ENCODE measurements around the gene FLT3. TPM values are rescaled to one million over a fixed set of nuclear protein-coding genes. Genes with fewer than 3 reads are reported as not detected.

FLT3 gene
- total and polyA plus RNA-seq, 2 experiments from 2014 or later, result 0.10 to 0.29 TPM

- H3K27me3 ChIP-seq, result peaks cover 47% of the 10 kb centered on the region
- peak overlapping the region; percentile 98 for H3K27ac ChIP-seq
- peak overlapping the region; percentile 92 for H3K4me2 ChIP-seq
- DNase-seq (ENCODE audit: low spot score), result peak; percentile 88
- H3K4me3 ChIP-seq, result peak overlapping the region; percentile 27
- peaks cover 50% of the 10 kb centered on the region for H3K4me1 ChIP-seq (ENCODE audit: insufficient read depth)
- H2AFZ ChIP-seq, result peak overlapping the region; percentile 26
- H3K36me3 ChIP-seq (replicated peaks; ENCODE audit: insufficient read depth, low read depth), result no peaks in the 10 kb centered on the region
- H3K9me2 ChIP-seq (replicated peaks; ENCODE audit: insufficient read depth), result no peaks in the 10 kb centered on the region
- H3K79me2 ChIP-seq, result peaks cover 31% of the 10 kb centered on the region
- no peaks in the 10 kb centered on the region for H4K20me1 ChIP-seq (ENCODE audit: insufficient read depth, poor library complexity, severe bottlenecking)
- TF ChIP-seq CTCF (IDR thresholded peaks at IDR 0.05; ENCODE audit: poor library complexity) (peak; percentile 61), EZH2phosphoT487 (IDR thresholded peaks at IDR 0.05; ENCODE audit: low read depth, severe bottlenecking, unreplicated experiment) (no peak), EZH2 (IDR thresholded peaks at IDR 0.05; ENCODE audit: borderline replicate concordance) (peak; percentile 73)
- no peaks in the 10 kb centered on the region for H3K9me3 ChIP-seq (ENCODE audit: low read depth)
- 4% methylated on average over 55 of the region's 73 CpGs for WGBS (ENCODE audit: low lambda C conversion rate, missing lambda C conversion rate)
These were observed 139.8 kb downstream of the FLT3 start for GRCh38 chr13:27960362-27961226.

DNA sequence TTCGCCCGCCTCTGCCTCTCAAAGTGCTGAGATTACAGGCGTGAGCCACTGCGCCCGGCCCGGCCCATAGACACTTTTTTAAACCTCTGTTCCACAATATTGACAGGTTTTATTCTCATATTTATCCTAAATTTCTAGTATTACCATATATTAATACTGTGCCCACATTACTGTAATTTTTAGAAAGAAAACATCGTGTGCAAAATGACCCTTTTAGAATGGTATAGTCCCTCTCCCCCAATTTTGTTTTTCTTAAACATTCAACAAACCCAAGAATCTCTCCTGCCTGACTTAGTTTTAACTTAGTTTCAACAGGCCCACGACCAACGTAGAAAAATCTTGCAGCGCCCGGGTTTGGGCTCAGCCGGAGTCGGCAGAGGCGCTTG is 140.4 kb downstream of the FLT3 start:
- Histone ChIP-seq H2AFZ (peak overlapping the region; percentile 26), H3K79me2 (peaks cover 25% of the 10 kb centered on the region), H4K20me1 (ENCODE audit: insufficient read depth, poor library complexity, severe bottlenecking) (no peaks in the 10 kb centered on the region), H3K27ac (peak overlapping the region; percentile 98), H3K9me3 (ENCODE audit: low read depth) (no peaks in the 10 kb centered on the region), H3K4me3 (peak overlapping the region; percentile 27), H3K4me2 (peak overlapping the region; percentile 92), H3K4me1 (ENCODE audit: insufficient read depth) (peaks cover 50% of the 10 kb centered on the region), H3K9me2 (replicated peaks; ENCODE audit: insufficient read depth) (no peaks in the 10 kb centered on the region), H3K27me3 (peaks cover 42% of the 10 kb centered on the region), H3K36me3 (replicated peaks; ENCODE audit: insufficient read depth, low read depth) (no peaks in the 10 kb centered on the region)
- DNase-seq (ENCODE audit: low spot score), result no peak
- WGBS (ENCODE audit: low lambda C conversion rate, missing lambda C conversion rate), result 45% methylated on average over 14 of the region's 14 CpGs
- TF ChIP-seq EZH2 (IDR thresholded peaks at IDR 0.05; ENCODE audit: borderline replicate concordance) (no peak), EZH2phosphoT487 (IDR thresholded peaks at IDR 0.05; ENCODE audit: low read depth, severe bottlenecking, unreplicated experiment) (no peak), CTCF (IDR thresholded peaks at IDR 0.05; ENCODE audit: poor library complexity) (no peak)

DNA sequence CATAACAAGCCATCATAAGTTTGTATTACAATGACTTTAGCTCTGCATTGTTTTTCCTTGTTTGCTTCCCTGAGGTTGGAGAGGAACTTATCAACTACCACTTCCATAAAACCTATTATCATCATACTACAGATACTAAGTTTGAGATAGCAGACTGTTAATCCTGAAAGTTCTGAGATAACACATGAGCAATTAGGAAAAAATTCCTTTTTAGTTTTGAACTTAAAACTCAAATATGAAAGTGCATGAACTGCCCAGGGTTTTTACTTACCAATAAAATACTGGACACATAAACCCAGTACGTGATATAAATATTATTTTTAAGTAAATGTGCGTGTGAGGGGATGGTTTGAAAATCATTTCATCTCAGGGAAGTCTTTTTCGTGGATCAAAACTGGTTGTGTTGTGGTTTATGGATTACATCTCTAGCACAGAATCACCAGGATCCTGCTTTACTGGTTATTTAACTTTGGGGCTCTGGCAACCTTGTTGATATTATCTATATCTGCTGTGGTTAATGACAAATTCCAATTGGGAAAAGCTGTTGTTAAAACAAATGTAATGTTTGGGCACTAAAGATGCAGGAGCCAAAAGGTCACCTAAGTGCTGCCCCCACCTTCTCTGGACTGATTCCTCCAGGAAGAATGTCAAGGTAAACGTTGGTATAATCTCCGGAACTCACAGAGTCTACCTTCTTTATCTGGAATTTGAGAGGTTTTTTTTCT is 143.6 kb downstream of the FLT3 start:
- H3K9me2 ChIP-seq (replicated peaks; ENCODE audit: insufficient read depth), result no peaks in the 10 kb centered on the region
- peaks cover 2% of the 10 kb centered on the region for H3K79me2 ChIP-seq
- WGBS (ENCODE audit: low lambda C conversion rate, missing lambda C conversion rate), result 18% methylated on average over 5 of the region's 5 CpGs
- H3K27ac ChIP-seq, result peak overlapping the region; percentile 58
- H3K4me3 ChIP-seq, result no peak overlapping the region
- no peaks in the 10 kb centered on the region for H3K9me3 ChIP-seq (ENCODE audit: low read depth)
- H3K27me3 ChIP-seq, result peaks cover 26% of the 10 kb centered on the region
- no peak for TF ChIP-seq EZH2 (IDR thresholded peaks at IDR 0.05; ENCODE audit: borderline replicate concordance)
- no peak for TF ChIP-seq CTCF (IDR thresholded peaks at IDR 0.05; ENCODE audit: poor library complexity)
- no peak for TF ChIP-seq EZH2phosphoT487 (IDR thresholded peaks at IDR 0.05; ENCODE audit: low read depth, severe bottlenecking, unreplicated experiment)
- H3K4me1 ChIP-seq (ENCODE audit: insufficient read depth), result peaks cover 29% of the 10 kb centered on the region
- peak overlapping the region; percentile 45 for H3K4me2 ChIP-seq
- no peaks in the 10 kb centered on the region for H3K36me3 ChIP-seq (replicated peaks; ENCODE audit: insufficient read depth, low read depth)
- H2AFZ ChIP-seq, result no peak overlapping the region
- peak; percentile 24 for DNase-seq (ENCODE audit: low spot score)
- H4K20me1 ChIP-seq (ENCODE audit: insufficient read depth, poor library complexity, severe bottlenecking), result no peaks in the 10 kb centered on the region

Measured in hepatocyte (in vitro differentiated cells).